T47D (cell line): ENCODE data around the gene PAPPA2.

Experiments used
- DNase-seq, 2 experiments: peaks; one replicate each; pipeline versions ENCODE4 v3.0.0 to v3.0.0-alpha.2; 2011 to 2012; ENCODE audit warnings: low read depth in 1 of 2, low spot score in 1 of 2
- JUND ChIP-seq: IDR thresholded peaks from 2 replicates; pipeline ENCODE4 v1.6.1; 2012; ENCODE audit warnings: low read depth
- in situ Hi-C: cut with HindIII; loops from 2 replicates; pipeline ENCODE4 v1.10.0; 2016; ENCODE audit warnings: low sequenced_read_pairs, low pct_unique_long_range_greater_than_20kb

Gene PAPPA2

GRCh38 chr1:176512966-176513365 lies 50.0 kb downstream of the PAPPA2 start:
- in situ Hi-C loops: no loop called here
- DNase-seq: no peak
- TF ChIP-seq JUND: no peak

DNA sequence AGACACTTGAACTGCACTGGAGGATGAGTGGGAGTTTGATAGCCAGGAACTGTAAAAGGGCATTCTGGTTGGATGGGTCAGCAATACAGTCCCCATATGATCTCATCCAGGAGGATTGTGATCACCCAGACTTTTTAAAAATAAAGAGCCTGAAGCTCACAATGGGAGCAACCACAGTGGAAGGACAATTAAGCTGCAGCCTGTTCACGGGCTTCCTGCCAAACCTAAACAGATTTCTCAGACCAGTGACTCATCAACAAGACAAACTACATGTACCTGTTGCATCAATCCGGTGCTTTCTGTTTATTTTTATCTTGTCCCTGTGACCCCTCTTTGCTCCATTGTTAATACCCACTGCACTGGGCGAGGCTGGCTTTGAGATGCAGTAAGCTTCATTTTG lies 52.3 kb downstream of the PAPPA2 start:
- in situ Hi-C loops: no loop called here
- no peak for DNase-seq

DNA sequence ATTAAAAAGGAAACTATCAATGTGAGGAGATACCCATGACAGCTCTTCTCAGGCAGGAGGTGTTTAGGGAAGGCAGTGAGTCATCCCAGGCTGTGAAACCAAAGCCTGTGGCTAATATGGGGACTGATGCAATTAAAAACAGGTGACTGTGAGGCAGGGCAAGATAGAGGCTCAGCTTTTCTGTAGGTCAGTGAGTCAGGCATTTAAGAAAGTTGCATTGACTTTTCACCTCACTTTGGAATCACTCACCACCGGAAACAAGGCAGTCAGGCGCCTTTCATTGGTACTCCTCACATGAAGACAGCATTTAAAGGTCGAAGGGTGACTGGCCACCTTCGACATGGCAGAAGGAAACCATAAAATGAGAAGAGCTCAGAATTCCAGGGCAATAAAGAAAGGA lies 54.5 kb downstream of the PAPPA2 start:
- DNase-seq: no peak
- no peak for TF ChIP-seq JUND
- in situ Hi-C loops: no loop called here

More for the DNA sequence above, 52.3 kb downstream of the PAPPA2 start:
- no peak for TF ChIP-seq JUND

DNA sequence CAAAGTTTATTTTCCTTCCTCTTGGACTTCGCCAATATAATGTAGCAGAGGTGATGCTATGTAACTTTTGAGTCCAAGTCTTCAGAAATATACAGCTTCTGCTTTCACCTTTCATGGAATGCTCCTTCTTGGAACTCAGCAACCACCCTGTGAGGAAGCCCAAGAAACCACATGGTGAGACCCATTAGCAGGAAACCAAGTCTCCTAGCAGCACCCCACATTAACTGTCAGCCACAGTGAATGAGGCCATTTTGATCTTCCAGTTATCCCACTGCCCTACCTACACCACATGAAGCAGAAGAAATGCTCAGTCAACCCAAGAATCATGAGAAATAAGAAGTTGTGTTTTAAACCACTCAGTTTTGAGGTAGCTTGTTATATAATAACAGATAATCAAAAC lies 58.2 kb downstream of the PAPPA2 start:
- in situ Hi-C loops: no loop called here
- no peak for DNase-seq

GRCh38 chr1:176522310-176522845 lies 59.4 kb downstream of the PAPPA2 start:
- DNase-seq: no peak
- in situ Hi-C loops: no loop called here
- no peak for TF ChIP-seq JUND

More for the DNA sequence above, 58.2 kb downstream of the PAPPA2 start:
- TF ChIP-seq JUND: no peak

- no peak for TF ChIP-seq JUND
- no peak for DNase-seq
- in situ Hi-C loops: no loop called here
Observed at GRCh38 chr1:176529395-176530090, 66.6 kb downstream of the PAPPA2 start.

DNA sequence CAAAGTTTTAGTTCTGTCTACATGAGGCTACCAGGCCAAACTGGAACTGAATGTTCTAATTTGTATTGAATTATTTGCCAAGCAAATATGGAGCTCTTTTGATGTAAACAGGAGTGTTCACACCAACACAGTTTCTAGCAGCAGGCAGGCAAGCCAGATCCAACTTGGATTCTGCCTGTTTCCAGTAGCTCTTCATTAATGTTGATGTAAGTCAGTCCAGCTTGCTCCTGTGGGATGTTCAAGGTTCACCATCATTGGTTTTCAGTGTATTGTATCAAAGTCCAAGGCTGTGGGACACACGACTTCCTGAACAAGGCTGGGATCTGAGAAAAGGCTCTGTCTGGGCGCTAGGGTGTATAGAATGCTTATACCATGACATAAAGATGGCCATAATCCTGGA lies 68.1 kb downstream of the PAPPA2 start:
- in situ Hi-C loops: no loop called here
- DNase-seq: no peak
- no peak for TF ChIP-seq JUND

GRCh38 chr1:176531921-176532897 lies 69.2 kb downstream of the PAPPA2 start:
- no peak for TF ChIP-seq JUND
- in situ Hi-C loops: no loop called here
- no peak for DNase-seq

- no peak for DNase-seq
- in situ Hi-C loops: no loop called here
- no peak for TF ChIP-seq JUND
Observed at GRCh38 chr1:176533020-176533419, 70.0 kb downstream of the PAPPA2 start.

GRCh38 chr1:176536588-176536987 lies 73.6 kb downstream of the PAPPA2 start:
- TF ChIP-seq JUND: no peak
- in situ Hi-C loops: no loop called here
- no peak for DNase-seq

- no peak for DNase-seq
- in situ Hi-C loops: no loop called here
- no peak for TF ChIP-seq JUND
Observed at GRCh38 chr1:176539018-176539417, 76.0 kb downstream of the PAPPA2 start.

GRCh38 chr1:176540428-176540827 lies 77.5 kb downstream of the PAPPA2 start:
- in situ Hi-C loops: no loop called here
- DNase-seq: no peak
- TF ChIP-seq JUND: no peak

- no peak for DNase-seq
- in situ Hi-C loops: no loop called here
Observed at GRCh38 chr1:176541663-176542062, 78.7 kb downstream of the PAPPA2 start.

More at GRCh38 chr1:176541663-176542062, 78.7 kb downstream of the PAPPA2 start:
- no peak for TF ChIP-seq JUND
